Parathyroid adenoma (tissue), 2 donors: ENCODE measurements around the gene ODF2L.
A peak's percentile ranks its signal among the peaks of the same experiment; 100 is the strongest.

Experiments
- H2AFZ ChIP-seq: fragments of 300-600 bp; sonication (generic); one replicate; pipeline ENCODE4 v1.7.0; 2017; ENCODE audit warnings: antibody characterized with exemption, mild to moderate bottlenecking
- H3K27ac ChIP-seq: fragments of 300-600 bp; sonication (generic); one replicate; pipeline ENCODE4 v1.7.0; 2017
- H3K27me3 ChIP-seq: fragments of 300-600 bp; sonication (generic); one replicate; pipeline ENCODE4 v1.7.0; 2017; ENCODE audit warnings: low read length; ENCODE audit not compliant: control insufficient read depth, insufficient read depth
- H3K36me3 ChIP-seq: fragments of 300-600 bp; sonication (generic); one replicate; pipeline ENCODE4 v1.7.0; 2017; ENCODE audit warnings: low read length; ENCODE audit not compliant: control insufficient read depth, insufficient read depth
- H3K4me1 ChIP-seq: fragments of 300-600 bp; sonication (generic); one replicate; pipeline ENCODE4 v1.7.0; 2017; ENCODE audit warnings: control low read depth
- H3K4me2 ChIP-seq: fragments of 300-600 bp; sonication (generic); one replicate; pipeline ENCODE4 v1.7.0; 2017; ENCODE audit warnings: low read length
- H3K4me3 ChIP-seq: fragments of 300-600 bp; sonication (generic); one replicate; pipeline ENCODE4 v1.7.0; 2017; ENCODE audit warnings: low read depth, low read length
- H3K79me2 ChIP-seq: fragments of 300-600 bp; sonication (generic); one replicate; pipeline ENCODE4 v1.7.0; 2017; ENCODE audit warnings: control low read depth
- H3K9ac ChIP-seq: fragments of 300-600 bp; sonication (generic); one replicate; pipeline ENCODE4 v1.7.0; 2017; ENCODE audit warnings: mild to moderate bottlenecking
- H3K9me3 ChIP-seq: fragments of 300-600 bp; sonication (generic); one replicate; pipeline ENCODE4 v1.7.0; 2017; ENCODE audit warnings: low read length; ENCODE audit not compliant: control insufficient read depth
- TF ChIP-seq, protein P1 (sequence below): fragments of 300-600 bp; sonication (generic); IDR thresholded peaks from one replicate; pipeline ENCODE4 v1.7.0; 2017; ENCODE audit warnings: antibody characterized with exemption, mild to moderate bottlenecking
- donor health status: primary hyperparathyroidism.

ODF2L gene

GRCh38 chr1:86395751-86396497, at the start of gene ODF2L:
ODF2L (minus strand) TSS chr1:86396323; CDS start chr1:86387027, 9,296 bp downstream.
- Histone ChIP-seq H3K27me3 (no peaks in the 10 kb centered on the region), H3K9me3 (no peaks in the 10 kb centered on the region), H3K79me2 (no peaks in the 10 kb centered on the region), H3K4me1 (no peaks in the 10 kb centered on the region), H3K27ac (peak within 1 kb of the TSS; percentile 78), H2AFZ (peak within 1 kb of the TSS; percentile 91), H3K4me2 (peak within 1 kb of the TSS; percentile 71), H3K4me3 (peak within 1 kb of the TSS; percentile 81), H3K36me3 (no peaks in the 10 kb centered on the region), H3K9ac (peak within 1 kb of the TSS; percentile 34)
- TF ChIP-seq, protein P1, sequence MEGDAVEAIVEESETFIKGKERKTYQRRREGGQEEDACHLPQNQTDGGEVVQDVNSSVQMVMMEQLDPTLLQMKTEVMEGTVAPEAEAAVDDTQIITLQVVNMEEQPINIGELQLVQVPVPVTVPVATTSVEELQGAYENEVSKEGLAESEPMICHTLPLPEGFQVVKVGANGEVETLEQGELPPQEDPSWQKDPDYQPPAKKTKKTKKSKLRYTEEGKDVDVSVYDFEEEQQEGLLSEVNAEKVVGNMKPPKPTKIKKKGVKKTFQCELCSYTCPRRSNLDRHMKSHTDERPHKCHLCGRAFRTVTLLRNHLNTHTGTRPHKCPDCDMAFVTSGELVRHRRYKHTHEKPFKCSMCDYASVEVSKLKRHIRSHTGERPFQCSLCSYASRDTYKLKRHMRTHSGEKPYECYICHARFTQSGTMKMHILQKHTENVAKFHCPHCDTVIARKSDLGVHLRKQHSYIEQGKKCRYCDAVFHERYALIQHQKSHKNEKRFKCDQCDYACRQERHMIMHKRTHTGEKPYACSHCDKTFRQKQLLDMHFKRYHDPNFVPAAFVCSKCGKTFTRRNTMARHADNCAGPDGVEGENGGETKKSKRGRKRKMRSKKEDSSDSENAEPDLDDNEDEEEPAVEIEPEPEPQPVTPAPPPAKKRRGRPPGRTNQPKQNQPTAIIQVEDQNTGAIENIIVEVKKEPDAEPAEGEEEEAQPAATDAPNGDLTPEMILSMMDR: no peak

DNA sequence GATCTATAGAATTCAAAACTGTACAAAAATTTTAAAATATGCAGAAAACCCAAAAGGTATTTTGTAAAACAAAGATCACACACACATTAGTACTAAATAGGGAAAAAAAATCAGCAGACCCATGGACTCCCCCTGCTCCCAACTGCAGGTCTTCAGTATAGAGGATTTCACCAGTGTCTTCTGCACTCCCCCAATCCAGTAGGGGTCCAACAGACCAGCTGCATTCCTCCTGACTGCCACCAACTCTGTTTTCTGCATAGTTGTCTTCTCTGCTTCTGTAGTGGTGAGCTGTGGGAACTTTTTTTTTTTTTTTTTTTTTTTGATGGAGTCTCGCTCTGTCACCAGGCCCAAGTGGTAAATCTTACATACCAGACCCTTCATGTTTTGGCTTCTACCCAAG, 49.8 kb upstream of the ODF2L start:
- H2AFZ ChIP-seq: no peak overlapping the region
- no peaks in the 10 kb centered on the region for H3K36me3 ChIP-seq
- H3K4me1 ChIP-seq: no peaks in the 10 kb centered on the region
- no peak overlapping the region for H3K4me3 ChIP-seq
- H3K4me2 ChIP-seq: no peak overlapping the region
- H3K9me3 ChIP-seq: no peaks in the 10 kb centered on the region
- no peak overlapping the region for H3K27ac ChIP-seq
- H3K9ac ChIP-seq: no peak overlapping the region
- H3K27me3 ChIP-seq: no peaks in the 10 kb centered on the region
- H3K79me2 ChIP-seq: no peaks in the 10 kb centered on the region
- TF ChIP-seq, protein P1: no peak

DNA sequence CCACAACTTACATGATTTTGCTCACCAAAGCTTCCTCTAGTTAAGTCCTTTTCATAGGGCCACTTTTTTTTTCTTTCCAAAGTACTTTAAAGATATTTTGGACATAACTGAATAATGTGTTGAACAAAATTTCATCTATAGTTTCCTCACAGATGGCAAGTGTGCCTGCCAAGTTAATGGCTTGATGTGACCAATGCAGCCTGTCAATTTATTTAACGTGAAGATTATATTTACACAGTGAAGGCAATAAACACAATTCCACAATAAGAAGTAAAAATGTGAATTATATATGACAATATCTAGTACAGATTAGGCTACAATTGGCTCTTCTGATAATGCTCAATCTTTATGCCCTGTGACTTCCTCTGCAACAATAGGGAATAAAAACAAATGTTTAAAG, 45.9 kb upstream of the ODF2L start:
- no peak overlapping the region for H3K4me3 ChIP-seq
- no peak overlapping the region for H3K27ac ChIP-seq
- no peak overlapping the region for H3K4me2 ChIP-seq
- no peak overlapping the region for H3K9ac ChIP-seq
- no peaks in the 10 kb centered on the region for H3K4me1 ChIP-seq
- no peak overlapping the region for H2AFZ ChIP-seq
- no peaks in the 10 kb centered on the region for H3K79me2 ChIP-seq
- no peaks in the 10 kb centered on the region for H3K27me3 ChIP-seq
- H3K36me3 ChIP-seq: no peaks in the 10 kb centered on the region
- H3K9me3 ChIP-seq: no peaks in the 10 kb centered on the region
- TF ChIP-seq, protein P1: no peak

DNA sequence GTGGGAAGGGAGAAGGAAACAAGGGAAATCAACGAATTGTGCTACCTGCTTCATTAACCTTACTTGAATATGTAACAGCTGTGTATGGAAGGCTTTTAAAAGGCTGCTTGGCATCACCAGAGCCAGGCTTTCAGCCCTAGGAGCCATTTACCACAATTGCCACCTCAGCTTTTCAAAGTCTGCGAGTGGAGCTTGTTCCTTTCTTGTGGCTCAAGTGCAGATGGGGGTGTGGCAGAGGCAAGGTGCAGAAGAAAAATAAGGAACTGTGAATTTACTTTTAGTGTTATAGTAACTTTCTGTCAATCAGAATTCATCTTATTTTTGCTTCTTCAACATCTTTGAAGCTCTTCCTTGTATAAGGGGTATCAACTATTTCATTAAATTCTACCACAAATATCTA, 45.5 kb upstream of the ODF2L start:
- no peak overlapping the region for H3K4me2 ChIP-seq
- H2AFZ ChIP-seq: no peak overlapping the region
- H3K9me3 ChIP-seq: no peaks in the 10 kb centered on the region
- TF ChIP-seq, protein P1: no peak
- no peaks in the 10 kb centered on the region for H3K79me2 ChIP-seq
- H3K4me1 ChIP-seq: no peaks in the 10 kb centered on the region
- H3K27me3 ChIP-seq: no peaks in the 10 kb centered on the region
- H3K36me3 ChIP-seq: no peaks in the 10 kb centered on the region
- no peak overlapping the region for H3K27ac ChIP-seq
- no peak overlapping the region for H3K4me3 ChIP-seq
- no peak overlapping the region for H3K9ac ChIP-seq

- TF ChIP-seq, protein P1: no peak
- H3K9me3 ChIP-seq: no peaks in the 10 kb centered on the region
- no peak overlapping the region for H3K4me3 ChIP-seq
- no peaks in the 10 kb centered on the region for H3K36me3 ChIP-seq
- no peak overlapping the region for H3K27ac ChIP-seq
- H3K79me2 ChIP-seq: no peaks in the 10 kb centered on the region
- no peaks in the 10 kb centered on the region for H3K27me3 ChIP-seq
- H3K4me2 ChIP-seq: peak overlapping the region; percentile 18
- H3K4me1 ChIP-seq: no peaks in the 10 kb centered on the region
- H2AFZ ChIP-seq: peak overlapping the region; percentile 38
- no peak overlapping the region for H3K9ac ChIP-seq
Observed at GRCh38 chr1:86436041-86436440, 39.9 kb upstream of the ODF2L start.
